NOMO-1 (cell line): ENCODE data around the gene NBPF1.
"Not testable (repeated sequence)": the region's sequence is repeated elsewhere in the genome, so short reads cannot be mapped to it uniquely, and the experiment has no call there.

Experiments
- DNase-seq, 2 experiments: peaks; one replicate each; lab custom pipeline; 2025; ENCODE audit not compliant: unreplicated experiment in 2 of 2; lab: John Stamatoyannopoulos, UW

NBPF1 gene

DNA sequence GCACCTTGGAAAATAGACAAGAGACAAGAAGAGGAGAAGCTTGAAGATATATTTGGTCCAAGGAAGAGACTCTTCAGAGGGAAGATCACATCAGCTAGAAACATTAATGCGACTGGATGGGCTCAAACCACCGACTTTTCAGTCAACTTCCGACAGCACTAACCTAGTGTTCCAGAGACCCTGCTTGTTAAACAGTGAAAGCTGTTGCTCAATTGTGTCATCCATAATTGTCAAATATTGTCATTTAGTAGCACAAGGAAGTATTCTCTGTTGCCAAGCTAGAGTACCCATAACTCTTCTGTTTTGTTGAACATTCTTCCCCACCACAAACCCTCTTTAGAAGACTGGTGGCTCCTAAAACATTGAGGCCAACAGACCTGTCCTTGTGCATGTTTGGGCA lies 56.3 kb downstream of the NBPF1 start:
- not testable (repeated sequence) for DNase-seq

DNA sequence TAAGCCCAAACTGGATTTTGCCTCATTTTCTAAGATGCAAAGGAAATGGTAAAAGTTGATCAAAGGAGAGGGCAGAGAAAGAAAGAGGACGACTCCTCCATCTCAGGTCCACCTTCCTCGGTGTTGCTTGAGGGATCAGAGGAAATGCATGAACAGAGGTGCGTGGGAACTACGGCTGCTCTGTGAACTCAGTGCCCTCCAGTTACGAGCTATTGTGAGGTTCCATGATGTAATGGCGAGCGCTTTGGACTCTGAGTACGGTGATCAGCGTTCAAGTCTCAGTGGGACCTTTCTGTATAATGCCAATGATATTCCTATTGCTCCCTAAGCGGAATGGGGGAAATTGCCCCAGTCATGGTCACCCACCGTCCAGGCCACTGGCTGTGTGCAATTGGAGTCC lies 60.1 kb downstream of the NBPF1 start:
- DNase-seq, result not testable (repeated sequence)

DNA sequence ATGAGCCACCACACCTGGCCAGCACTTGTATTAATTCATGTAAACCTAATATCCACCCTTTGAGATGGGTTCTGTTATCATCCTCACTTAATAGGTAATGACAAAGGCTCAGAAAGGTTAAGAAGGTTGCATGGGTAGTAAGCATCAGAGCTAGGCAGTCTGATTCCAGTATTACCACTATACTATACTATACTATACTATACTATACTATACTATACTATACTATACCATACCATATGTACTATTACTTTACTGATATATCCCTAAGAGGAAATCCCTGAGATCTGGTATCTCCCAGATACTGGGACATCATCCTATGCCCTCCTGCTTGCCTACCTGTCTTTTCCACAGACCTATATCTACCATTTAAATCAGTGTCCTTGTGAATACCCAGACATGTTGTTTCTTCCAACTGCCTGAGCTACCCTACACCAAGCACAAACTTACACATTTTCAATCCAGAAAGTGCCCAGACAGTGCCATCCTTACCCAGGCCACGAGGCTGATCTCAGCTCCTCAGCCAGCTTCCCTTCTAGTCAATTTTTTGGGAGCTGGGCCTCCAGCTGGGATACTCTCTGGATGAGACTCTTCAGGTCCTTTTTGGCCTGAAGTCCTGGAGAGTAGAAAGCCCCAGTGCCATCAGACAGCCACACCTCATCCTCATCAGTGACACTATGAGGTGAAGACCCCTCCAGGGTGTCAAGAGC lies 63.0 kb downstream of the NBPF1 start:
- not testable (repeated sequence) for DNase-seq

DNA sequence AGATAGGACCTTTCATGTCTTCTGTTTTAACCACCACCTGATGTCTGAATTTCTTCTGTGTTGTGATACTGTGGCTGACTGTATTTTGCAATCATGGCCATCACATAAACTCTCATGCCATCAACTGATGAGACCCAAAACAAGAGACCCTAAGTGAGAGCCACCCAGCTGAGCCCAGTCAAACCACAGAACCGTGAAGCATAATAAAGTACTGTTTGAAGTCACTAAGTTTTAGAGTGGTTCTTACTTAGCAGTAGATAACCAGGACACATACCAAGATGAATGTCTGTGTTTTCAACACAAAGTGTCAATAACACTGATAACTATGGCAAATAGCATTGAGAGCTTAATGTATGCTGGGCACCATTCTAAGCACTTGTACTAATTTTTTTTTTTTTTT lies 63.8 kb downstream of the NBPF1 start:
- not testable (repeated sequence) for DNase-seq

DNA sequence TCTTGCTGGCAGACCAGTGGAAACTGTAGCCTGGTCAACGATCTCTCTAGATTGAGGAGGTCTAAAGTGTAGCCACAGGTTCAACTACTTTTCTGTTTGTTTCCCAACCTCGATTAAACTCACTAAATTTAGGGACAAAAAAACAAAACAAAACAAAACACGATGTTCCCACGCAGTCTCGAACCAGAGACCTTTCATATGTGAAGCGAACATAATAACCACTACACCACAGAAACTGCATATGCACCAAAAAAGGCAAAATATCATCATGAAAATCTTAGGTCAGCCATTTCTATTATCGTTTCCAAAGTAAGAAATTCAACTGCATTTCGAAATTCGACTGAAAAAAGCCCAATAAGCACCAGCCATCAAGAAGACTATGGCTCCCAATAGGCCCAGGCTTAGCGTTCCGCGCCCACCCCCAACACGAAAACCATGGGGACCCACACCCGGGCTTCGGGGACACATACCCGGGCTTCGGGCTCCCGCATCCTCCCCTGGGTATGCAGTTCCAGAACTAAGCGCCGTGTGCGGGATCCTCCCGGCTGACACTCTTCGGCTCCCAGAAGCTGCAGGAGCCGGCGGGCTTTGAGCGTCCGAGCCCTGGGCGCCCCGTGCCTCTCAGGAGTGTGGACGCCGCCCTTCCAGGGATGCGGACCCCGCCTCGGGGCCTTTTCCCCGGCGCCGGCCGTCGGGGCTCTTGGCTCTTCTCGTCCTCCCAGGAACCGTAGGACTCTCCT lies 65.7 kb downstream of the NBPF1 start:
- not testable (repeated sequence) for DNase-seq

DNA sequence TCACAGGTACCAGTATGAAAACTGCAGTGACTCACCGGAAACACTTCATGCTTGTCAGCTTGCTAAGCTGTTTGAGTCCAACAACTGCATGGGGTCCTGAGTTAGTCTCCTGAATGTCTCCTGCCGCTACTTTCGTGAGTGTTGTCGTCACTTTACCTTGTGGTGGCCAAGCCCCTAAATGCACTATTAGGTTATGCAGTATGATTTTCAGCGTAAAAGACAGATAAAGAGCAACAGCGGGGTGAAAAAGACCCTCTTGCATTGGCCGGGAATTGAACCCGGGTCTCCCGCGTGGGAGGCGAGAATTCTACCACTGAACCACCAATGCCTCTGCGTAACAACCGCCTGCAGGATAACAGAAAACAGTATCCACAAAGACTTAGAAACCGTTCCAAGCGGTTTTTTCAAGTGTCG lies 67.7 kb downstream of the NBPF1 start:
- not testable (repeated sequence) for DNase-seq

DNA sequence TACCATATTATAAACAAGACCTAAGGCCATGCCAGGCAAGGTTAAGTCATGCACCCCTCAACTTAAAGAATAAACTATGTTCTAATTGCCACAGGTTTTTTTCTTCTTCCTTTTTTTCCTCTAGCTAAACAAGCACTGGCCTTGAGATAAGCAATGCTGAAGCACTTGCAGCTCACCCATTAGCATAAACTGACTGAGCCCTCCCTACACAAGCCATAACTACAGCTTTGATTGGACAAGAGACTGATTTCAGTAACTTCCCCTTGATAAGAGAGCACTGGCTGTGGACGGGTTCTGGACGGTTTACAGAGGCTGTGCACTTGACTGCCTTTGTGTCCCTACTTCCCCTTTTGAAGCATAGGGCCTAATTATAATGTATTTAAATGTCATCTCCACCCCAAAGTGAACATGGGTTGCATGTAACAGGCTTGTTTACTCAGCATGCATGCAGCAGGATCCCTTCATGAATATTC lies 72.9 kb downstream of the NBPF1 start:
- peak; percentile 28 to 77 for DNase-seq

DNA sequence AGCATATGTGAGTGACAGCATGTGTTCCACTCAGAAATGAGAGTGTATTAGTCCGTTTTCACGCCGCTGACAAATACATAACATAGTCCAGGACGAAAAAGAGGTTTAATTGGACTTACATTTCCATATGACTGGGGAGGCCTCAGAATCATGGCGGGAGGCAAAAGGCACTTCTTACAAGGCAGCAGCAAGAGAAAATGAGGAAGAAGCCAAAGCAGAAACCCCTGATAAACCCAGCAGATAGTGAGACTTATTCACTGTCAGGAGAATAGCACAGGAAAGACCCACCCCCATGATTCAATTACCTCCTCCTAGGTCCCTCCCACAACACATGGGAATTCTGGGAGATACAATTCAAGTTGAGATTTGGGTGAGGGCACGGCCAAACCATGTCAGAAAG lies 75.8 kb downstream of the NBPF1 start:
- DNase-seq, result not testable (repeated sequence)

DNA sequence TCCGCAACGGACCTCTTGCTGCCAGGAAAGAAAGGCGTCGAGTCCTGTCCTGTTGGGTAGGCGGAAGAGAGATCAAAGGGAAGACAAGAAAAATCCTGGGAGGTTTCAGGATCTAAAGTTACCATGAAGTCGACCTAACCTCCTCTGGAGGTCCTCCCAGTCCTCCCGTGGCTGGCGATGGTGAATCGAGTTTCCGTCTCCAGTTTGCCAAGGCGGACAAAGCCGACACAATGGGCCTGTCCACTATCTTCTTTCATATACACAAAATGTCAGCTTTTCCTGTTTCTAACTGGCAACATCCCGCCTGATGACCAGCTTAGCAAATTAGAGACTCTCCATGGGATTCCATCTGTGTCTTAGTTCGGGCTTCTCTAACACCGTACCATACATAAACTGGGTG lies 76.6 kb downstream of the NBPF1 start:
- not testable (repeated sequence) for DNase-seq

DNA sequence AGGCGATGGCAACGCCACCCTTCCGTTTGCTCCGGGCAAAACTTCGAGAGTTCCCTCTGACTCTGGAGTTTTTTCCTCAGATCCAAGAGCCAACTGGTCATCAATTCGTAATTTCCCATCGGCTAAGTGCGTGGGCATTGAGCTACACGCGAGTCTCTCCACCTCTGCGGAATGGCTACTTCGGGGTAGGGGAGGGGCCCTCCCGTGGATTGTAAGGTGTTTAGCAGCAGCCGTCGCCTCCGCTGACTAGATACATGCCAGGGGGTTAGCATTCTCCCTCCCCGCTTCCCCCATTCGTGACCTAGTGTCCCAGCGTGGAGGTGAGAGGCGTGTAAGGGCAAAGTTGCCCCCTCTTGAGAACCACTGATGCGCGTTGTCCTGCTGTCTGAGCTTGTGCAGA lies 77.5 kb downstream of the NBPF1 start:
- DNase-seq, result not testable (repeated sequence)

DNA sequence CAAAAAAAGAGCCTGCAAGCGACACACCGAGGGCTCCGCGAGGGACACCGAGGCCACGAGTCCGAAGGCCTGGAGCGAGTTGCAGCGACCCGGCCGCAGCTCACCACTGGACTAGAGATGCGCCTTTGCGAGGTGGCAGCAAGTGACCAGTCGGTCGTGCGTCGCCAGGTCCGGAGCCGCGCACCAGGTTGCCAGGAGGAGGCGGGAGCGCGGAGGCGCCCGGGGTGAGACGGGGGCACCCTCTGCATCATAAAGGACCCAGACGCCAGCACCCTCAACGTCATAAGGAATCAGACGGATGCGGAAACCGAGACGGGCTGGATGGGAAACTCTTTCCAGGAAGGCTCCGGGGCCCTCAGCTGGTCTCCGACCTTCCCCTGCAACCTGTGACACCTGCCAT lies 77.9 kb downstream of the NBPF1 start:
- DNase-seq, result not testable (repeated sequence)

DNA sequence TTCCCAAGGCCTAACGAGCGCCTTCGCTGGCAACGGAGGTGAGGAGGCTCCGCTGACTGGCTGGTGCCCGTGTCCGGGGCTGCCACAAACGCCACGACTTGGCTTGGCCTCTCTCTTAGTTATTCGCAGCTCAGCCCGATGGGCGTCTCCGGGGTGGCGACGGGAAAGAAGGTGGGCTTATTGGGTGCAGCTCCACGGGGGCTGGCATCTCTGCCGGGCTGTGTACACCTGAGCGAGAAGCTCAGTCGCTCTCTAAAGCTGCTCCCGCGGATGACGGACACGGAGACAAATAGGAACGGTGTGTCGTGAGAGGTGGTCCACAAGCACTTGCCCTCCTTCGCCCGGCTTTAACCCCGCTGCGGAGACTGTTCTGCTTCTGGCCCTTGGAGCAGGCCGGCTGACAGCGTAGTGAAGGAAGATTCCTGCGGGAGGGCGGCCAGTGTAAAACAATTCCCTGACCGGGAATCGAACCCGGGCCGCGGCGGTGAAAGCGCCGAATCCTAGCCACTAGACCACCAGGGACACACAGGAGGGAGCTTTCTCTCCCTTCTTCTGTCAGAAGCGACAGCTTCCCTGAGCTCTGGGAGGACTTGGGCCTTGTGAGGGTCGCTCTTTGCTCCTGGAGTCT lies 78.4 kb downstream of the NBPF1 start:
- DNase-seq, result not testable (repeated sequence)

DNA sequence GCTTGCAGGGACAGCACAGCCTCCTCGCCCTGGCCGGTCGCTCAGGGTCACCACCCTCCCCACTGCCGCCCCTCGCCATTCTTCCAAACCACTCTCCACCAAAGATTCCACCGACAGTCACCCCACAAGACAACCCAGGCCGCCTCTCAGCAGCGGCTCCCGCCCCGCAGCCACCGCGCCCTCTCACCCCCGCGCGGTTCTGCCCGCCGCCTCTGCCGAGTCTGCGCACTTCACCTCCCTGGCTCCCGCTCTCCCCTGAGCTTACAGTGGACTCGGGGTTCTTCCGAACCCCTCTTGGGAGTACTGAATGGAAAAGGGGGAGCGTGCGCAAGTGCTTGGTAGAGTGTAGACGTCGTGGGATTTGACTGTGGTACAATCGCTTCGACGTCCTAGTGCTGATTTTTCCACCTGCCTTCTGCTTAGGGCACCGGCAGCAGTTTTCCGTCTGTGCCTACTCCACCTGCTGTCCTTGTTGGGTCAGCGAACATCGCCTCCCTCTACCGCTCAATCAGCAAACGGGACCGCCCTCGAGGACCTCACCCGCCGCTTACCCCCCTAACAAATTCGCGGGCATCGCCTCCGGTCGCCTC lies 79.0 kb downstream of the NBPF1 start:
- not testable (repeated sequence) for DNase-seq

DNA sequence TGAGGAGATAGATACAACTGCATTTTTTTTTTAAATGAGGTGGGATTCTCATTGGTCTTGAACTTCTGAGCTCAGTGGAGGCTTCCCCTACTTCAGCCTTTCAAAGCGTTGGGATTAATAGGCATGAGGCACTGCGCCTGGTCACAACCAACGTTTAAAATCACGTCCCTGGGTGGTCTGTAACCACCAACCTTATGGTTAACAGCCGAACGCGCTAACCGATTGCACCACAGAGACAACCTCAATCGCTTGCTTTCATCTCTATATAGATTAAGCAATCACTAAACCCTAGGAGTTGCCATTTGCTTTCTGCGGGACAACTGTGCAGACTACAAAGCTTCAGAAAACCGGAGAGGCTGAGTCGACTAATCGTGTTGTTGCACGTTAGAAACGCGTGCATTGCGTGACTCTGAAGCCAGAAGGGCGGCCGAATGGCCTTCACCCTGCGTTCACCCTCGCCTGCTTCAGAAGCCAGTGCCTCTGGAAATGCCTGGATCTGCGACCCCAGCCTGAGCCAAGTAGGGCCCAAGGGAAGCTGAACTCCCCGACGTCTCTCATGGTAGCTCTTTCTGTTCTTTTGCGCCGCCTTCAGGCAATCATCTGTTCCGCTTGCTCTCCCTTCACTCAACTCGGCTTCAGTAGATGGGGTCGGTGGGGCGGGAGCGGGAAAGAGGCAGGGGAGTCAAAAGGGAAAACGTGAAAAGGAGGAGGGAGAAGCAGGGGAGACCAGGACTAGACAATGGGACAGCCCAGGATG lies 81.0 kb downstream of the NBPF1 start:
- not testable (repeated sequence) for DNase-seq

DNA sequence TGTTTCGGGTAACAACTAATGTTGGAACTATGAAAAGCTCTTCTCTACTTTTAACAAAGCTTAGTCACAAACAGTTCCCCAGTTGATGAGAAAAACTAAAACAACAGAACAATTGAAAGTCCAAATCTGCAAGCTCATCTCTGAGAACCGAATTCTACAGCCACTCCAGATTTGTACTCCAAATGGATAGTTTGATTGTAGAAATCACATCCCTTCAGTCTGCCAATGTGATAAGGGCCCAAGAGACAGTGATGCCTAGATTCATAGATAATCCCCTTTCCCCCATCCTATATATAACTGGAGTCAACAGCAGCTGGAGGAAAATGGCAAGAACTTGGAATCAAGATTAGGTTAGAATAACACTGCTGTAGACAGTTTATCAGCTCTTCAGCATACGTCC lies 85.0 kb downstream of the NBPF1 start:
- not testable (repeated sequence) for DNase-seq

DNA sequence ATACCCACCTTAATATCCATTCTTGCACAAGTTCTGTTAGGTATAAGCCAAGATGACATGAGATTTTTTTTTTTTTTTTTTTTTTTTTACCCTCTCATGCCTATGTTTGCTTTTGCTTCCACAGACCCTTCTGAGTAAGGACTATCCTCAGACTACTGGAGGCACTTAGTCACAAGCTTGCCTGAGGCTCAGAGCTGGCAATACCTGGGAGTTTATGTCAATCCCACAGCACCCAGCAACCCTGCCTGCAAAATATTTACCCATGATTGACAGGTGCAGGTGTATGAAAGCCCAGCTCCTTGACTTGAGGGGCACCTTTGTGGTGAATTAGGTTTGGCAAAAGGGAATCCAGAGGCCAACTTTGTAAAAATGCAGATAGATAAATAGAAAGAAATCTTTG lies 87.6 kb downstream of the NBPF1 start:
- DNase-seq, result not testable (repeated sequence)

DNA sequence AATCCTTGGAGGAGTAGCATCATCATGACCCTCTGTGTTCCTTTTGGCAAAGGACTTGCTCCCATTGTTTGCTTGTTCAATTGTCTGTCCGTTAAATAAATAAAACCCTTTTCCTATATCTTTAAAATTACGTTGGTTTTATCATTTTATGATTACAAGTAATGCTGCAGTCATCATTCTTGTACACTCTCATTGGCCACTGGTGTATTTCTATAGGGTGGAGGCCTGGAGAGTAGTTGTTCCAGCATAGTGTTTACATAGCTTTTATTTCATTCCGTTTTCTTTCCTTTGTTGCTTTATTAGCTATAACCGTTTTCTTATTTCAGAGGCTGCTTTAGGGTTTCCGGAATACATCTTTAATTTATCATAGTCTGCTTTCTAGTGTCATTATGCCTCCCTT lies 91.7 kb downstream of the NBPF1 start:
- not testable (repeated sequence) for DNase-seq

DNA sequence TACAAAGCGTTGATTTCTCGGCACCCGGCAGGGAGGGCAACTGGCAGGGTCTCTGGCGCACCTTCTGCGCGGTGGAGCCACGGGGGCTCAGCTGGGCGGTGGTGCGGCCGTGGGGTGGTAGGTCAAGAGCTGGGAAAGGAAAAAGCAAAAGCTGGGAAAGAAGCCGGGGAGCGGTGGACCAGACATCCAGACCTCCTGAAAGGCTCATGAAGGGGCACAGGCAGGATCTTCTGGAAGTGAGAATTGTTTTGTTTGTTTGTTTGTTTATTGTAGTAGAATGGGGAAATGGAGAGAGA lies 92.1 kb downstream of the NBPF1 start:
- no peak for DNase-seq

DNA sequence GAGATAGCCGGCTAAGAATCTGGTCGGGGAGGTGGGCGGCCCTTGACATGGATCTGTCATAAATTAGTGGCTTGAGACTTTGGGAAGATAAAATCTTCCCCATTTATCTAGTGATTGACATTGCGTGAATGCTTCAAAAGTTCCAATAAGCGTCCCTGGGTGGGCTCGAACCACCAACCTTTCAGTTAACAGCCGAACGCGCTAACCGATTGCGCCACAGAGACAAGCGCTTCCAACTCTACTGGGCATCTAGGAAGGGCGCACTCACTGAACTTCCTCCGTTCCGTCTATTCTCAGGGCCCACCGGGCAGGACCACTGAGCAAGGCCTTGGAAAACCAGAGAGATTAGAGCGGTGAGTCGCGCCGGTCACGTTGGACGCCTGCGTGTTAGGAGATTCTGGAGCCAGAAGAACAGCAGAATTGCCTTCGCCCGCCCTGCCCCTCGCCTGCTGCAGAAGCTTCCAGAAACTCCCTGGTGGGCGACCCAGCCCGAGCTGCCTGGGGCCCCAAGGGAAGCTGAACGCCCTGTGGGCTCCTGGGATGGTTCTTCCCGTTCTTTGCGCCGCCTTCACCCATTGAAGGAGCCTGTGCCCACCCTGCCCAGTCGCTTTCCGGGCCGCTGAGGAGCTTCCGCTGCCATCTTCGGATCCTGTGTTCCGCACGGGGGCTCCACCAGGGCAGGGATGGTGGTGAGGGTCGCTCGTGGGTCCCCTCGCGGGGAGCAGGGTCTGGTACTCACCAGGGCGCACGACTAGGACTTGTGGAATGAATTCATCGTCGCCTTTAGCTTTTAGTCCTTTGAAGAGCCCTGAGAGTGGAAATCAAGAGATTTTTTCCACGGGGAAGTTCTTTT lies 92.7 kb downstream of the NBPF1 start:
- DNase-seq, result not testable (repeated sequence)
